ENCODE data around the gene KIR3DL2. TPM values are rescaled to one million over a fixed set of nuclear protein-coding genes. Genes with fewer than 3 reads are reported as not detected.
"Not testable (repeated sequence)": the region's sequence is repeated elsewhere in the genome, so short reads cannot be mapped to it uniquely, and the experiment has no call there.

Gene KIR3DL2
- total RNA-seq, 1 donor from 2014 or later: not detected

- DNase-seq (ENCODE audit: low spot score); ATAC-seq: not testable (repeated sequence)
These were observed 57.7 kb downstream of the KIR3DL2 start for GRCh38 chr19:54907899-54908298.

Other genes with a start within 250 kb of the KIR3DL2 start
- gene LILRB1, start 220.0 kb upstream of the KIR3DL2 start, total RNA-seq: 2.6 TPM
- gene LILRB4, start 187.5 kb upstream of the KIR3DL2 start, total RNA-seq: 1.9 TPM
- gene KIR3DL3, start 126.0 kb upstream of the KIR3DL2 start, total RNA-seq: not detected
- not detected for gene KIR2DL3, start 111.9 kb upstream of the KIR3DL2 start, total RNA-seq
- gene KIR2DL1, start 80.7 kb upstream of the KIR3DL2 start, total RNA-seq: not detected
- not detected for gene KIR2DL4, start 46.8 kb upstream of the KIR3DL2 start, total RNA-seq
- not detected for gene KIR3DL1, start 34.0 kb upstream of the KIR3DL2 start, total RNA-seq
- gene KIR2DS4, start 17.8 kb upstream of the KIR3DL2 start, total RNA-seq: not detected
- 0.55 TPM for gene FCAR, start 23.8 kb downstream of the KIR3DL2 start, total RNA-seq
- gene NCR1, start 55.7 kb downstream of the KIR3DL2 start, total RNA-seq: 0.10 TPM
- gene NLRP7, start 97.1 kb downstream of the KIR3DL2 start, total RNA-seq: not detected
- gene NLRP2, start 115.9 kb downstream of the KIR3DL2 start, total RNA-seq: 0.78 TPM
- not detected for gene GP6, start 187.8 kb downstream of the KIR3DL2 start, total RNA-seq
- 9.7 TPM for gene RDH13, start 212.7 kb downstream of the KIR3DL2 start, total RNA-seq
- 0.53 TPM for gene EPS8L1, start 225.4 kb downstream of the KIR3DL2 start, total RNA-seq